Neuron (in vitro differentiated cells): ENCODE data around the gene SYT9.

Source experiments
- H2AFZ ChIP-seq: one replicate; pipeline ENCODE4 v1.6.1; 2013; ENCODE audit warnings: low read depth, mild to moderate bottlenecking, inconsistent platforms, low read length, moderate library complexity
- H3K27me3 ChIP-seq: one replicate; pipeline ENCODE4 v1.6.1; 2013; ENCODE audit warnings: low read length; ENCODE audit not compliant: insufficient read depth
- H3K36me3 ChIP-seq: one replicate; pipeline ENCODE4 v1.6.1; 2013; ENCODE audit warnings: low read length; ENCODE audit not compliant: insufficient read depth
- H3K4me1 ChIP-seq: one replicate; pipeline ENCODE4 v1.6.1; 2013; ENCODE audit warnings: low read length; ENCODE audit not compliant: insufficient read depth
- H3K4me3 ChIP-seq: 2 replicates; pipeline ENCODE4 v1.5.1; 2013; ENCODE audit warnings: mild to moderate bottlenecking, low read length, moderate library complexity
- H3K9me3 ChIP-seq: one replicate; pipeline ENCODE4 v1.6.1; 2013; ENCODE audit warnings: low read length

The SYT9 gene

DNA sequence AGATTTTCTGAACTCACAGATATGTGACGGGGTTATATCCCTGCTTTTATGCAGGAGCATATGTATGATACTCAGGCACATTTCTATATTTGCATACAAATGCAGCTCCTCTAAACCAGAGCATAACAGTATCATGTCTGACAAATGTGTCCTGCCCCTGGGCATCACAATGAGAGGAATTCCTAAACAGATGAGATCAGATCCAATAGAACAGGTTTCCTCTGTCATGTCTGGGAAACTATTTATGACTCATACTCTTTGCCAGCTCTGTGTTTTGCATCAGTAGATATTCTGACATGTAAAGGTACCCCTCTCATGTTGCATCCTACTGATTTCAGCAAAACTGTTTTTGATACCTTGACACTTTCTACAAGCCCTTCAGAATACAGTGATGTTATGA is 29.4 kb downstream of the SYT9 start:
- Histone ChIP-seq H3K27me3 (no peaks in the 10 kb centered on the region), H3K4me1 (no peaks in the 10 kb centered on the region), H2AFZ (no peak overlapping the region), H3K36me3 (no peaks in the 10 kb centered on the region), H3K9me3 (no peaks in the 10 kb centered on the region), H3K4me3 (no peak overlapping the region)

DNA sequence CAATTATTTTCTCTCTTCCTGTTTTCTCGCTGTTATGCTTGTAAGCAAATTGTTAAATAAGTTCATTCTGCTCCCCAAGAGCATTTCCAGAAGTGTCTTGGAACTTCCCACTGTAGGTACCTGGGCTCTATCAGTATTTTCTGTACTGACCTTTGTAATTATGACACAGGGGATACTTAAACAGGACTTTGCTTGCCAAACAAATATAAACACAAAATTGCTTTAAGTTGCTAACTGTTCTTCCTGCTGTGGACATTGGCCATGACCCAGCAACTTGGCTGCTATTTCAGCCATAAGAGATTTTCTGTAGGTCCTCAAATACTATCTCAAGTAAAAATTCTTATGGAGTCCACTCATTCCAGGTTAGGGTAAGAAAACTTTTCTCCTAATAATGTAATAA is 30.1 kb downstream of the SYT9 start:
- Histone ChIP-seq H3K4me3 (no peak overlapping the region), H3K9me3 (no peaks in the 10 kb centered on the region), H3K4me1 (no peaks in the 10 kb centered on the region), H2AFZ (no peak overlapping the region), H3K27me3 (no peaks in the 10 kb centered on the region), H3K36me3 (no peaks in the 10 kb centered on the region)

DNA sequence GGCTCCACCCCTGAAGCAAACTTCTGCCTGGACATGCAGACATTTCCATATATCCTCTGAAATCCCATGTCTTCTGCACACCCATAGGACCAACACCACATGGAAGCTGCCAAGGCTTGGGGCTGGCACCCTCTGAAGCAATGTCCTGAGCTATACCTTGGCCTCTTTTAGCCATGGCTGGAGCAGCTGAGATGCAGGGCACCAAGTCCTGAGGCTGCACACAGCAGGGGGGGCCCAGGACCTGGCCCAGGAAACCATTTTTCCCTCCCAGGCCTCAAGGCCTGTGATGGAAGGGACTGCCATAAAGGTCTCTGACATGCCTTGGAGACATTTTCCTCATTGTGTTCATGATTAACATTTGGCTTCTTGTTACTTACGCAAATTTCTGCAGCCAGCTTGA is 34.5 kb downstream of the SYT9 start:
- Histone ChIP-seq H3K4me3 (no peak overlapping the region), H3K9me3 (no peaks in the 10 kb centered on the region), H2AFZ (no peak overlapping the region), H3K36me3 (no peaks in the 10 kb centered on the region), H3K4me1 (no peaks in the 10 kb centered on the region), H3K27me3 (no peaks in the 10 kb centered on the region)

DNA sequence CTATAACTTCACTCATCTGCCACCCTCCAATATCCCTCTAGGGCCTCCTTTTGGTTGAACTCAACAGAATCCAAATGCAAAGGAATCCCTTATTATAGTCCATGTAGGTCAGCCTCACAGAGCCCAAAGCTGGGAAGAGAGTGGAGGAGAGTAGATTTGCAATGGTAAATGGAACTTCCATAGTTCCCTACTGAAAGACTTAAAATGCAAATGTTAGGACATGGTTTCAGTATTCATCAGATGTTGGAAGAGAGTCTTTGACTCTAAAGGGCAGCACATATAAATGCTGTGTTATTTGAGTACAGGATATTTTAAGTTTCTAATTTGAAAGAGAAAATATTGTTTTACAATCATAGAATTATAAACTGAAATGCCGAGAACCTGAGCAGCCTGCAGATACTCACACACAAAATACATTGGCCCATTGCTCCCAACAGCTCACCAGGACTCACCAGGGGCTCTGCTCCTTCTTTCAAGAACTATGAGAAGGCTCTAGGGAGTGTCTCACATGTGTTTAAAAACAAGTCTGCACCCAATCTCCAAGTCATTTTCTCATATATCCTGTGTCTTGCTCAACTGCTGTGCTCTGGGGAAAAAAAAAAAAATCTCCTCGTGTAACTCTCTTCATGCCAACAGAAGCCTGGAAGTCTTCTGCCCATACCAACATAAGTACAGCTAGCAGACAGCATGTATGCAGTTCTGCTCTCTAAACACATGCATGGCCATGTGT is 39.6 kb downstream of the SYT9 start:
- Histone ChIP-seq H2AFZ (no peak overlapping the region), H3K27me3 (no peaks in the 10 kb centered on the region), H3K4me3 (no peak overlapping the region), H3K4me1 (no peaks in the 10 kb centered on the region), H3K9me3 (no peaks in the 10 kb centered on the region), H3K36me3 (no peaks in the 10 kb centered on the region)

DNA sequence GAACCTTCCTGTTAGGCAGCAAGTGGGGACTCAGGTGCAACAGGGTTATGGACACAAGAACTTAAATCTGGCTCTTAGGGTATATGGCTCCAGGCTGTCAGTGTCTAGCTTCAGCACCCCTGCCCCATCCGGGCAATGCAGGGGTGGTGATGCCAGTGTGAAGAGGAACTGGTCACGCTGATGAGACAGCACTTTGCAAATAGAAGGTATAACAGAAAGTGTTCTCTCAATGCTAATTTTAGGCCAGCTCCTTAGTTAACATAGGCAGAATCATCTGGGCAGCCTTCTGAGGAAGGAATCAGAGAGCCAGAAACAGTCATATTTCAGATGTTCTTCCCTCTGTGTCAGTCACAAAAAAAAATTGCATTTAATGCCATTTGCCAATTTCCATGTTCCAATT is 41.2 kb downstream of the SYT9 start:
- Histone ChIP-seq H3K36me3 (no peaks in the 10 kb centered on the region), H3K27me3 (no peaks in the 10 kb centered on the region), H2AFZ (no peak overlapping the region), H3K4me3 (no peak overlapping the region), H3K9me3 (no peaks in the 10 kb centered on the region), H3K4me1 (no peaks in the 10 kb centered on the region)

DNA sequence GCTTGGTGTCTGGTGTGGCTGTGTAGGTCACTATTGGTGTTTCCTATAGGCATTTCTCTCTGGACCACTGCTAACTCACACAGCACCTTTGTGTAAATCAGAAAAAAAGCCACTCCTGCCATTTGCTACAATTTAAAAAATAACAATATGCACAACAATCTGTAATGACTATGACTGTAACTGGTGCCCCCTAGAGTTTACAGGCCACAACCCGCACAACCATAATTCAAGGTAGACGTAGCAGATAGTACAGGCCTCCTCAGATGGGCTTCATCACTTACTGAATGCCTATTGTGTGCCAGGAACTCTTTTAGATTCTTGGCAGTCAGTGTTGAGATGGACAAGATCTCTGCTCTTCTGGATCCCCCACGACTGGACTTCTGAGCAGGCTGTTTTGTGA is 47.7 kb downstream of the SYT9 start:
- no peaks in the 10 kb centered on the region for H3K4me1 ChIP-seq
- no peak overlapping the region for H3K4me3 ChIP-seq
- H3K27me3 ChIP-seq, result no peaks in the 10 kb centered on the region
- H3K36me3 ChIP-seq, result no peaks in the 10 kb centered on the region
- no peak overlapping the region for H2AFZ ChIP-seq
- H3K9me3 ChIP-seq, result no peaks in the 10 kb centered on the region

DNA sequence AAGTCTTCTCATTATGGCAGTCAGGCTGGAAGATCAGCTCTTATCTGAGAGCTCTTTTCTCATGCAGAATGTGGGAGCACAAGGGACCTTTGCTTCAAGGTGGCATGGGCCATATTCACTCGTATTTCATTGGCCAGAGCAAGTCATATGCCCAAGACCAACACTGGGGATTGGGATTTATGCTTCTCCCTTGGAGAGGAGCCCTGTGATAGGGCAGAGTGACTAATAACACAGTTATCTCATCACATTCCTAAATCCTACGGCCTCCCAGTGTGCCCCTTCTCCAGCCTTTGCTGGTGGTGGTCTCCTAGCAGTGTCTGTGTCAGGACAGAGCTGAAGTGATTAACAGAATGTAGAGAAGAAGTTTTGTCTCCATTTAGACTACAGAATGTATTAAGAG is 48.6 kb downstream of the SYT9 start:
- Histone ChIP-seq H3K4me1 (no peaks in the 10 kb centered on the region), H3K36me3 (no peaks in the 10 kb centered on the region), H3K9me3 (no peaks in the 10 kb centered on the region), H3K4me3 (no peak overlapping the region), H2AFZ (no peak overlapping the region), H3K27me3 (no peaks in the 10 kb centered on the region)

DNA sequence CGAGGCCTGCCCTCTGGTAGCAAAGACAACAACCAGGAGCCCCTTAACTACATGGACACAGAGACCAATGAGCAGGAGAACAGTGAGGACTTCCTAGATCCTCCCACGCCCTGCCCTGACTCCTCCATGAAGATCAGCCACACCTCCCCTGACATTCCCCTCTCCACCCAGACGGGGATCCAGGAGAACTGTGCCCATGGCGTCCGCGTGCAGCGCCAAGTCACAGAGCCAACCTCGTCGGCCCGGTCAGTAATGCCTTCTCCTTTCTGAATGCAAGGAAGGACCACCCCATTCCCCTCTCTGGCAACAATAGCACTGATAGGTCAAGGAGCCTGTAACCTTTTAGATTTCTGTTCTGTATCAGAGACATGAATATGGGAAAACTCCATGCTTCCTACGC is 51.4 kb downstream of the SYT9 start:
- no peak overlapping the region for H2AFZ ChIP-seq
- no peak overlapping the region for H3K4me3 ChIP-seq
- H3K27me3 ChIP-seq, result no peaks in the 10 kb centered on the region
- H3K4me1 ChIP-seq, result no peaks in the 10 kb centered on the region
- H3K36me3 ChIP-seq, result no peaks in the 10 kb centered on the region
- H3K9me3 ChIP-seq, result no peaks in the 10 kb centered on the region

DNA sequence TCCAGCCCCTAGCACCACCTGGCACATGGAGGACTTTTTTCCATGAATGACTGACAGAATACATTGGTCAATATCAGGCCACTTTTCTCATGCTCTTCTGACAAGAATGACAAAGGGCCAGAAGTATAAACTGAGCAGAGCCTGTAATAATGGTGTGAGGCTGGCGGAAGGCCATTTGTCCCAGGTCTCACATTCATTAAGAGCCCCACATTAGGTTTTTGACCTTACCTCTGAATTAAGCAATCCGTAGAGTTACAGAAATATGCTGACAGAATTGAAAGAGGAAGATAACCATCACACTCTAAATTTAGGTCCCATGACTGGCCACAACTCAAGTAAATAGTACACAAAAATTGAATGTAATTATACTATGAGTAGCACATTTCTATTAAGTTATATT is 55.2 kb downstream of the SYT9 start:
- Histone ChIP-seq H3K4me3 (no peak overlapping the region), H3K4me1 (no peaks in the 10 kb centered on the region), H3K27me3 (no peaks in the 10 kb centered on the region), H2AFZ (no peak overlapping the region), H3K36me3 (no peaks in the 10 kb centered on the region), H3K9me3 (no peaks in the 10 kb centered on the region)

DNA sequence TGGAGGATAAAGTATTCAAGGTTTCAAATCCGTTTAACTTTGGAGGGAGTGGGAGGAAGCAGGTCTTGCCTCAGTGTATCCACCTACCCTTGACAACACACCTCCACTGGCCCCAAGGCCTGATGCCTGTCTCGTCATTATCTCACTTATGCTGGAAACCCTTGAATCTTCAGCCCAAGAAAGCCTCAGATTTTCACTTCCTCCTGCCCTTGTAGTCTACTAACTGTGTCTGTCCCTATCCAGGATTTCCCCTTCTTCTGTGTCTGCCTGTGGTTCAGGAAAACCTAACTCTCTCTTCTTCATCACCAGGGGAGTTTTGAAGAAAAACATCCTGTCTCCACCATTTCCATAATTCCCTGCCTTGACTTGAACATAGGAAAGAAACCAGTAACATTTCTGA is 56.1 kb downstream of the SYT9 start:
- no peaks in the 10 kb centered on the region for H3K4me1 ChIP-seq
- H2AFZ ChIP-seq, result no peak overlapping the region
- H3K9me3 ChIP-seq, result no peaks in the 10 kb centered on the region
- H3K4me3 ChIP-seq, result no peak overlapping the region
- no peaks in the 10 kb centered on the region for H3K27me3 ChIP-seq
- no peaks in the 10 kb centered on the region for H3K36me3 ChIP-seq

DNA sequence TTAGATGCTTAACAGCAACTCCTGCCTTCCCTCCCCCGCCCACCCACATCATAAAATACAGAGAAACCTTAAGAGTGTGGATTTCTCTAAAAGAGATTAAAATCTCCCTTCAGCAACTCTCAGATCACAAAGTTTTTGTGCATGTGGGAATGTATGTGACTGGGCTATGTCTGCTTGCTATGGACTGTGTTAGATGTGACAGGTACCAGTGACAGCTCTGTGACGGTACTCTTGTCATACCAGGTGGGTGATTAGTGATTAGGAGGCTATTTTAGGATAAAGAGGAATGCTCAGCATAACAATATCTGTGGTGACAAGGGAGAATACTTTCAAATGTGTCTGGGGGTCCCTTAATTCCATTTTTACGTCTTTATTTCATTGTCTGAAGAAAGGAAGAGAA is 60.2 kb downstream of the SYT9 start:
- H2AFZ ChIP-seq, result no peak overlapping the region
- no peaks in the 10 kb centered on the region for H3K27me3 ChIP-seq
- no peaks in the 10 kb centered on the region for H3K36me3 ChIP-seq
- no peaks in the 10 kb centered on the region for H3K9me3 ChIP-seq
- no peak overlapping the region for H3K4me3 ChIP-seq
- no peaks in the 10 kb centered on the region for H3K4me1 ChIP-seq

DNA sequence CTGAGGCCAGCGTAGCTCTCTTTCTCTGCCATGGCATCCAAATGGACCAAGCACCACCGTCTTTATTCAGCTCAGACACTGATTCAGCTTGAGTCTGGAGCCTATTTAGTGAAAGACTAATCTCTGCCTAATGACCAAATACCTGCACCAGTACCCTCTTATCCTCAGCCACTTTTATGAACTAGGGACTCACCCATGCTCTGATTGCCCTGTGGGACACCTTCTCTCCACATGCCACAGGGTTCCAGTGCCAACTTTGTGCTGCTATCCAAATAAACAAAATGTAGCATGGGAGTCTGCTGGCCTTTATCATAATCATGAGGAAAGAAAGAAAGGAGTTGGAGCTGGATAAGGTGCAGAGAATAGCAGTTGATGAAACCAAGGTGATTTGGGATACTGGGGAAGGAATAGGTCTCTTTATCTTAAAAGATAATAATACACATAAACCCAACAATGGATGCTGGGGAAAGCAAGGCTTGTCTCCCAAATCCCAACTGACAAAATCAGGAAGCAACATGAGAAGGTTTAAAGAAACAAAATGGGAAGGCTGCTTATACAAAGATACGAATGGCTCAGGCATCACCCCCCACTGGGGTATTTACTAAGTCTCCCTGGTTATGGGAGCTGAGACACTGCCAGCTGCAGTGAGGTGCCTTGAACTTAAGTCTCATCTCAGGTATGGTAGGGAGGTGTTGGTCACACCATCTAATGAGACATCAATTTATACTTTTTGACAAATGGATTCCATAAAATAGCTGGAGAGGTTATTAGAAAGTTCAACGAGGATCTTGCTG is 63.3 kb downstream of the SYT9 start:
- Histone ChIP-seq H2AFZ (no peak overlapping the region), H3K27me3 (no peaks in the 10 kb centered on the region), H3K4me1 (no peaks in the 10 kb centered on the region)

DNA sequence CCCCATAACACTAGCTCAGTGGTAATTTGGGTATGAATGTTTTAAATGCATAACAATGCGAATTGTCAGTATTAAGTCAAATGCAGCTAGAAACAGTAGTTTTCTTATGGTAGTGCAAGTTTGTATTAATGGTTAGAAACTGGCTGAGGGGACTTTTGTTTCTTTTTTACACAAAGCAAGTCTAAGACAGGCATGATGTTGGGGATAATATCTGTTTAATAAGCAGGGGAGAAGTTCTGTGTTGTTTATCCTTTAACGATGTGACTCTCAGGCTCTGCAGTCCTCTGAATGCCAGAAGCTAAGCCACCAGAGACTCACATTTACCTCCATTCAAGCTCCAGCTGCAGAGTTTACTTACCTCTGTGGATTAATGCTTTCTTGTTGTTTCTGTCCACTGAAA is 67.8 kb downstream of the SYT9 start:
- no peaks in the 10 kb centered on the region for H3K36me3 ChIP-seq
- no peaks in the 10 kb centered on the region for H3K27me3 ChIP-seq
- no peaks in the 10 kb centered on the region for H3K4me1 ChIP-seq
- H3K4me3 ChIP-seq, result no peak overlapping the region
- H2AFZ ChIP-seq, result no peak overlapping the region
- H3K9me3 ChIP-seq, result no peaks in the 10 kb centered on the region

More for the DNA sequence above, 63.3 kb downstream of the SYT9 start:
- no peaks in the 10 kb centered on the region for H3K9me3 ChIP-seq
- H3K36me3 ChIP-seq, result no peaks in the 10 kb centered on the region
- H3K4me3 ChIP-seq, result no peak overlapping the region
